HG03521 (cell line): ENCODE data around the gene MRTFA.
"Not testable (repeated sequence)": the region's sequence is repeated elsewhere in the genome, so short reads cannot be mapped to it uniquely, and the experiment has no call there.

ENCODE experiments used
- ATAC-seq: cut with Tn5 transposase; IDR thresholded peaks from one replicate; pipeline ENCODE4 v1.9.1; 2021; ENCODE audit warnings: mild to moderate bottlenecking, moderate library complexity; ENCODE audit not compliant: unreplicated experiment

MRTFA gene

DNA sequence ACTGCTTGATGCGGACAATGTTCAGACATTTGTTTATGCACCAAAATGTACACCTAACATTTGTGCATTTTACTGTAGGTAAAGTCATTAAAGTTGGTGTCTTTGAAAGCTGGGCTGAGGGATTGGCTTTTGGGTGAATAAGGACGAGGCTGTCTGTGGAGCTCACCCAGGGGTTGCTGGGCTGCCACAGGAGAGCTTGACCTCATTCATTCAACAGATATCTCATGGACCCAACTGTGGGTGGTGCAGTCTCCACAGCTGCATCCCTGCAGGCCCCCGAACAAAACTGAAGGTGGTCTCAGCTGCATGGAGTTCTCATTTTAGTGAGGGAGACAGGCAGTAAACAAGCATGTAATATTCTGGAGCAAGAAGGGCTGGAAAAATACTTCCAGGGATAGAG, 233.4 kb downstream of the MRTFA start:
- no peak for ATAC-seq

DNA sequence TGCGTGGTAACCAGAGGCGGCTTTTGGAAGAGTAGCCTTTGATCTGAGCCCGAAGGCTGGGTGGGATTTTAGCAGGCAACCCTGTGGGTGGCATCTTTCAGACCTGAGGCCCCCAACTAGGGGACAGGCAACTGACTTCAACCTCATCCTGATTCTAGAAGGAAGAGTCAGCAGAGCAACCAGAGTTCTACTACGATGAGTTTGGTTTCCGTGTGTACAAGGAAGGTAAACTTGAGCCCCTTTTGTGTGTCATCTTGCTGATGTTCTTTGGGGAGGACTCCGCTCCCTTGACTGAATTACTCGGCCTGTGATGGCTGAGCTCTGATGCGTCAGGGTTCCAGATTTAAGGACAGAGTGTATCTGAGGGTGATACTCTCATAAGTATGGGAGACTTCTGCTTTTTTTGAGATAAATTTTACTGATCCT, 234.5 kb downstream of the MRTFA start:
- ATAC-seq: no peak

DNA sequence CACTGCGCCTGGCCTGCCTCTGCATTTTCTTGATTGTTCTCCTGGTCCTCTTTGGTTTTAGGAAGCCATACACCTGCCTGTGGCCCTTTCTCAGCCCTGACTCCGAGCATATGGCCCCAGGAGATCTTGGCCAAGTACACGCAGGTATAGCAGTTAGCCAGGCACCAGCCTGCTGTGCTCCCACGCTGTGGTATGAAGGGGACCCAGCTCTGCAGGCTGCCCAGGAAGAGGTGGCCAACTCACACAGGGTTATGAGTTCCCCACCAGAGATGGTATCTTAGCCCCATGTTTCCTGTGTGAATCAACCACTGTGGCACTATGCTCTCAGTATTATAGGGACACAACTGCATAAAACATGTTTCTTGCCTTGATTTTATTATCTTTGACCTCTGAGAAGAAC, 235.0 kb downstream of the MRTFA start:
- ATAC-seq: no peak

DNA sequence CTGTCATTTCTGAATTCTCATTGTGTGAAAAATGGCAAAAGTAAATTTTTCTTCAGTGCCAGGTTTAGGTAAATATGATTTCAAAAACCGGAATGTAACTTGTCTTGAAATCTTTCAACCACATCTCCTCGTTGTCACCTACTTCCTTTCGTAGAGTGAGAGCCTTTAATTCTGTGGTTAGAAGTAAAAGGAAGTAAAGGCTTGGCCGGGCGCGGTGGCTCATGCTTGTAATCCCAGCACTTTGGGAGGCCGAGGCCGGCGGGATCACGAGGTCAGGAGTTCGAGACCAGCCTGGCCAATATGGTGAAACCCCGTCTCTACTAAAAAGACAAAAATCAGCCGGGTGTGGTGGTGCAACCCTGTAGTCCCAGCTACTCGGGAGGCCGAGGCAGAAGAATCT, 236.4 kb downstream of the MRTFA start:
- no peak for ATAC-seq

DNA sequence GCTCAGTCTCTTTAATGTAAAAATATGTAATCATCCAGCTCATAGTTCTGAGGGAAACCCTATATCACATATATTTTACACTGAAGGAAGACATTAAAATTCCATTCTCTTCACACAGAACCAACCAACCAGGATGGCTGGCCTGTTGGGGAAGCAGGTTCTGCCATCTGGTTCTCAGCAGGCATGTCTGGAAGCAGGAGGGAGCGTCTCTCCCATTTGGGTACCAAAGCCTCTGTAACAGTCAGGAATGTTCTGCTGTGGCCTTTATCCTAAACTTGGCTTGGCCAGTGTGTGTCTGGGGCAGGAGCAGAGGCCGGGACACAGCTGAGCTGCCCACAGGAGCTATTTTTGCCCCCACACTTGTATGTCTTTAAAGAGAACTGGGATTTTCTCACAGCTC, 236.9 kb downstream of the MRTFA start:
- ATAC-seq: no peak

DNA sequence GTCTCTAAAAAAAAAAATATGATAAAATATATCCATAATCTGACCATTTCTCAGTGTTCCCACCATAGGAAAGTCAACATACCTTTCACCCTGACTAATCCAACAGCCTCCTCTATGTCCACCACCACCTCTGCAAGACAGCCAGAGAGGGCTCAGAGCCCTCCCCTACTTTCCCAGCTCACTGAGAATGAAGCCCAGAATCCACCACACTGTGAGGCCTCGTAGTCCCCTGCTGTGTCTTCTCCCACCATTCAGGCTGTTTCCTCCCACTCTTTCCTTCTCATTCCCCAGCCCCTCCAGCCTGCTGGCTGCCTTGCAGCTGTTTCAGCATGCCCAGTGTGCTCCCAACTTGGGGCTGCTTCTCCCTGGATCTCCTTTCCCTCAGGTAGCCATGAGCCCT, 239.1 kb downstream of the MRTFA start:
- ATAC-seq: no peak

DNA sequence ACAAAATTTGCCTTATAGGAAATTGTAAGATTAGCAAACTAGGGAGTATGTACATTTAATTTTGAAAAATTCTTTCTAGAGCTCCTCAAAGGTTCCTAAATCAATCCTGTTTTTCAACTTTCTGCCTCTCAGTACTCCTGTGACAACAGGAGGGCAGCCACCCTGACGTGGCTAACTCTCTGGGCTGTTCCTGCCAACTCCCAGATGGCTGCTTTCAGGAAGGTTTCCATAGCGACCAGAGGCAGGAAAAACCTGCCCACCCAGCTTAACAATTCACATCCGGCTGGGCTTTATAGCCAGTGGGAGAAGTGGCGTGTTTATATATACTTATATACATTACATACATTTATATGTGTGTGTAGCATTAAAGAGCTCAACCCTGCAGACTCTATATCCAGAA, 239.6 kb downstream of the MRTFA start:
- ATAC-seq: no peak

DNA sequence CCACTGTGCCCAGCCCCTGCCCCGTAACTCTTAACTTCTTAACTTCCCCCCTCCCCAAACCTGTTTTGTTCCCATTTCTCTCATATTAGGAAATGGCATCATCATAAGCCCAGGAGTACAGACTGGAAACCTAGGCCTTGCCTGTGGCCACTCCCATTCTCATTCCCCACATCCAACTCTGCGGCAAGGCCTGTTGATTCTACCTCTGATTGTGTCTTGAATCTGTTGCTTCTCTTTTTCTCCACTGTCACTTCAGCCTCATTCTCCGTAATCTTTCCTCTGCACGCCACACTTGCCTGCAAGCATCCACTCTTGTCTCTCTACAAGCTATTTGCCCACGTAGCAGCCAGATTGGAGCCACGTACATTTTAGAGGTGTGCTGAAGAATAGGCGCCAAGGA, 240.9 kb downstream of the MRTFA start:
- ATAC-seq: no peak

DNA sequence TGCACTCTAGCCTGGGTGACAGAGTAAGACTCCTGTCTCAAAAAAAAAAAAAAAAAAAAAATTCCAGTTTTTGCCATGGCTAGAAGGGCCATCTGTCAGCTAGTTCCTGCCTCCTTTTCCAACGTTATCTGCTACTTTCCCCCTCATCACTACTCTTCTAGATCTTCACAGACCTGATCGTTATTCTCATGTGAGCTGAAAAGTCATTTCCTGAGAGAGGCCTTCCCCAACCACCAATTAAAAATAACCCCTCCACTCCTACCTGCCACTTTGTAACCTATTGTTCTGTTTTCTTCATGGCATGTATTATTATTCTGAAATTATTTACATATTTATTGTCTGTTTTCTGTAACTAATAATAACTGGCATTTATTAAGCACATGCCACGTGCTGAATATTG, 241.9 kb downstream of the MRTFA start:
- no peak for ATAC-seq

DNA sequence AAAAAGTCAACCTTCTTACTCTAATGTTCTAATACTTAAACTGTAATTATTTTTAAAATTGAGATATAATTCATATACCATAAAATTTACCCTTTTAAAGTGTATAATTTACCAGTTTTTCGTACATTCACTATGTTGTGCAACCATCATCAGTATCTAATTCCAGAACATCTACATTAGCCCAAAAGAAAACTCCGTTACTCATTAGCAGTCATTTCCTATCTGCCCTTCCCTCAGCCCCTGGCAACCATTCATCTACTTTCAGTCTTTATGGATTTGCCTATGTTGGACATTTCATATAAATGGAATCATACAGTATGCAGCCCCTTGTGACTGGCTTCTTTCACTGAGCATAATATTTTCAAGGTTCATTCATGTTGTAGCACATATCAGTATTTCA, 243.9 kb downstream of the MRTFA start:
- no peak for ATAC-seq

DNA sequence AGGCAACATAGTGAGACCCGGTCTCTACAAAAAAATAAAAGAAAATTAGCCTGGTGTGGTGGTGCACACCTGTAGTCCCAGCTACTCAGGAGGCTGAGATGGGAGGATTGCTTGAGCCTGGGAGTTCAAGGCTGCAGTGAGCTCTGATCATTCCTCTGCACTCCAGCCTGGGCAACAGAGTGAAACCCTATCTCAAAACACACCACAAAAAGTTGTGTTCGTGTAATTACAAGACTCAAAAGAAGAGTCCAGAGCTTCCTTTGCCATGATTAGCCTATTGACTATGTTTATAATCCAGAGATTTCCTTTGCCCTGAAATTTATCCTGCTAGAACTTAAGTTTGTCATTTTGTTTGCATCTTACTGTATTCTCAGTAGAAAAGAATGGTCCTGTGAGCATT, 245.1 kb downstream of the MRTFA start:
- ATAC-seq: no peak

DNA sequence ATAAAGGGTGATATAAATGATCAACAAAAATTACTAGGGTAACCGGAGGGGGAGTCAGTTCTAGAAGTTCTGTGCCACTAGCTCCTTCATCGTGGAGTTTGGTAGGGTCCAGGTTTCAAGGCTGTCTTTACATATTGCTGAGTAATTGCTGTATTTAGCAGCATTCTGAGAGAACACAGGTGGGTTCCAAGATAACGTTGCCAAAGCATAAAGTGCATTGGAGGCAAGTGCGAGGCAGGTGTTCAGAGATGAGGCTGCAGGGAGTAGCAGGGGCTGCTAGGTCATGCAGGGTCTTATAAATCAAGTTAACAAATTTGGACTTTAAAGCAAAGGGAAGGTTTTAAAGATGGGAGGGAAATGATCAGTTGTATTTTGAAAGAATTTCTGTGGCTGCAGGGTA, 248.3 kb downstream of the MRTFA start:
- no peak for ATAC-seq

DNA sequence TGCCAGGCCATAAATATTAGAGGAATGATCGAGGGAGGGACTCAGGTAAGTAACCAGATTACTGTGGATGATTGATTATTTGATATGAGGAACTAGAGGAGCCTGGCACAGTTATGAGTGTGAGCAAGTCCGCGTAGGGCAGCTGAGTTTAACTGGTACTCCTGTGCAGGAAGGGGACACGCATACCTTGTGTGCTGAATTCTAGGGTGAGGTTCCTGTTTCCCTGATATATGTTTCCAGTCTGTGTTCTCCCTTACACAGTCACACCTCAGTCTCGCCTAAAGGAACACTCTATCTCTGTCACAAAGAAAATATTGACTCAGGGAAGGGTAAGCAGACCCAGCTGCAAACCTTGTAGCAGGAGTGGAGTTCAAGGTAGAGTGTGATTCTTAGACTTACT, 248.8 kb downstream of the MRTFA start:
- ATAC-seq: no peak

DNA sequence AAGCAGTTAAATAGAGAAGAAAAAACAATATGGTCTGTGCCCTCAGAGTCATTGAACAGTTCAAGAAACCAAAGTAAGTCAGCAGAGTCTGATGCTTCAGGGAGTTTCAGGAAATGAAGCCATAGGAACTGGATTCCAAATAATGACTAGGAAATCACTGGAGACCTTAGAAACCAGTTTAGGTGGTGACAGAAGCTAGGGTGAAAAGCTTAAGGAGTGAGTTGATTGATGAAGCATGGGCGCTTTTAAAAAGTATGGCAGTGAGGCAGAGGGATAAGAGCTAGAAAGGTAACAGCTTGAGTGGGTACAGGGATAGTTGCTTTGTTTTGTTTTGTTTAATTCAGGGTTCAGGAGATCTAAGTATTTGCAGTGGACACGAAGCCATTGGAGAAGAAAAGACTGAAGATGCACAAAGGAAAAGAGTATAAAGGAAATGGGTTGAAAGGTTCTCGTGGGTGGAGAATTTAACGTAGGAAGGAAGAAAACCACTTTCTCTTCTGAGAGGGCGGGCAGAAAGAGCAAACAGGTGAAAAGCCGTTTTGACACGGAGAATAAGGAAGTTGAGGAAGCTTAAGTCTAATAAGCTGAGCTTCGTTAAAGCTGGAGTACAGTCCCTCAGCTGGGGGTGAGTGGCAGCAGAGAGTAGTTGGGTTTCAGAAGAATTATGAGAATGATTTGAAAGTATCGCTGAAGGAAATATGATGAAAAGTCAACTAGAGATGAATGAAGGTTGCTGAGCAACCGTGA, 251.3 kb downstream of the MRTFA start:
- no peak for ATAC-seq

DNA sequence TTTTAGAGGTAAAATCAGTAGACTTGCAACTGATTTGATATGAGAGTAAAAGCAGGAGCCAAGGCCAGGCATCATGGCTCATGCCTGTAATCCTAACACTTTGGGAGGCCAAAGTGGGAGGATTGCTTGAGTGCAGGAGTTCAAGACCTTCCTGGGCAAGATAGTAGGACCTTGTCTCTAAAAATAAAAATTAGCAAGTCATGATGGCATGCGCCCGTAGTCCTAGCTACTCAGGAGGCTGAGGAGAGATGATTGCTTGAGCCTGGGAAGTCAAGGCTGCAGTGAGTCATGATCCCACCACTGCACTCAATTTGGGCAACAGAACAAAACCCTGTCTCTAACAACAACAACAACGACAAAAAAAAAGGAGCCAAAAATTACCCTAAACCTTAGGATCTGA, 252.6 kb downstream of the MRTFA start:
- no peak for ATAC-seq

DNA sequence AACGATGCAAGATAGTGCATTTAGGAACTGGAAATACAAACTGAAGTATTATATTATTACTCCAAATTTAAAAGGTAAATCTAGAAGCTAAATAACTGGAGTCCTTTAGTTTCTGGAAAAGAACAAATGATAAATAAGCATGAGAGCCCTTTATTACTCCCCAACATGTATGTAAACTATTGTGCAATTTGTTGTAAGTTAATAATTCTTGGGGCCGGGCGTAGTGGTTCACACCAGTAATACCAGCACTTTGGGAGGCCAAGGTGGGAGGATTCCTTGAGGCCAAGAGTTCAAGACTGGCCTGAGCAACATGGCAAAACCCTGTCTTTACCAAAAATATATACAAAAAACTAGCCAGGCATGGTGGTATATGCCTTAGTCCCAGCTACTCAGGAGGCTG, 255.1 kb downstream of the MRTFA start:
- ATAC-seq: no peak

DNA sequence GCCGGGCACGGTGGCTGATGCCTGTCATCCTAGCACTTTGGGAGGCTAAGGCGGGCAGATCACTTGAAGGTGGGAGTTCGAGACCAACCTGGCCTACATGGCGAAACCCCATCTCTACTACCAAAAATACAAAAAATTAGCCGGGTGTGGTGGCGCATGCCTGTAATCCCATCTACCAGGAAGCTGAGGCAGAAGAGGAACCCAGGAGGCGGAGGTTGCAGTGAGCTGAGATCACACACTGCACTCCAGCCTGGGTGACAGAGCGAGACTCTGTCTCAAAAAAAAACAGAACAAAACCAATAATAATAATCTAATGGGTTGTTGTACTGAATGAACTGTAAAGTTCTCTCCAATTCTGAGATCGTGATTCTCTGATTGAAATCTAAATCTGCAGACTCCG, 258.1 kb downstream of the MRTFA start:
- not testable (repeated sequence) for ATAC-seq

DNA sequence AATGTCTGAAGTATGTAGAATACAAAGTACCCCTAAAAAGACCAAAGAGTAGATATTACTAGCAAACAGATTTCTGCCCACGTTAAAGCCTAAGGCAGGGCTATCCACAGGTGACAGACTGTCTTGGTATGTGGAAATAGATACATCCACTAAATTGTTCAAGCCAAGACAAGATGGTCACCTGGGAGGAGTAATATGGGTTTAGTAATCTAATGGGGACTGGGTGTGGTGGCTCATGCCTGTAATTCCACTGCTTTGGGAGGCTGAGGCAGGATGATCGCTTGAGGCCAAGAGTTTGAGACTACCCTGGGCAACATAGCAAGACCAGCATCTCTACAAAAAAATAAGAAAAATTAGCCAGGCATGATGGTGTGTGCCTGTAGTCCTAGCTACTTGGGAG, 258.6 kb downstream of the MRTFA start:
- no peak for ATAC-seq

DNA sequence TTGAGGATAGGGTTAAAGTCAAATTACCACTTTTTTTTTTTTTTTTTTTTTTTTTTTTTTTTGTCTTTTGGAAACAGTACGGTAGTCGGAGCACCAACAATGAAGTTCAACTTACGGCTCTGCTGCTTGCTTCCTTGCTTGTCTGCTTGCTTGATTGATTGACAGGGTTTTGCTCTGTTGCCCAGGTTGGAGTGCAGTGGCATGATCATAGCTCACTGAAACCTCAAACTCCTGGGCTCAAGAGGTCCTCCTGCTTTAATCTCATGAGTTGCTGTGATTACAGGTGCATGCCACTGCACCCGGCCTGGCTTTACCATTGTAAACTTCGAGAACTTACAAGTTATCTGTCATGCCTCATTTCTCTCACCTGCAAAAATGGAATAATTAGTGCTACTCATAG, 260.4 kb downstream of the MRTFA start:
- ATAC-seq: no peak

DNA sequence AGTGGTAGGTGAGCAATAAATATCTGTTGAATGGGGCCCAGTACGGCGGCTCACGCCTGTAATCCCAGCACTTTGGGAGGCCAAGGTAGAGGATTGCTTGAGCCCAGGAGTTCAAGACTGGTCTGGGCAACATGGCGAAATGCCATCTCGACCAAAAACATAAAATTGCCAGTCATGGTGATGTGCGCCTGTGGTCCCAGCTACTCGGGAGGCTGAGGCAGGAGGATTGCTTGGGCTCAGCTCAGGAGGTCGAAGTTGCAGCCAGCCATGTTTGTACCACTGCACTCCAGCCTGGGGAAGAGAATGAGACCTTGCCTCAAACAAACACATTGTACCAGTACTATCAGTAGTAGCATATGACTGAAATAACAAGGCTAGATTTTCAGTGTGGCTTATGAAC, 262.0 kb downstream of the MRTFA start:
- ATAC-seq: no peak

DNA sequence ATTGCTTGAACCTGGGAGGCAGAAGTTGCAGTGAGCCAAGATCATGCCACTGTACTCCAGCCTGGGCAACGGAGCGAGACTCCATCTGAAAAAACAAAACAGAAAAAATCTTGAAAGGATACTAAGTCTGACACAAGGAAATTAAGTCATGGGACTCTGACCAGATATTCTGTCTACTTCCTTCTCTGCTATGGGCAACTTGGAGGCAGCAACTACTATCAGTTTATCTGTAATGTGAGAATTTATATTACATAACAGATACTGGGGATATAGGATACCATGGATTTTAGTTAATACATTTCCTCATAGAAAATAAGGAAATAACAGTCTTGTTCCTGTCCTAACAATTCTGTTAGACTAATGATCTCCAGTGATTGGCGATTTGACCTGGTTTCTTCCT, 267.7 kb downstream of the MRTFA start:
- no peak for ATAC-seq

DNA sequence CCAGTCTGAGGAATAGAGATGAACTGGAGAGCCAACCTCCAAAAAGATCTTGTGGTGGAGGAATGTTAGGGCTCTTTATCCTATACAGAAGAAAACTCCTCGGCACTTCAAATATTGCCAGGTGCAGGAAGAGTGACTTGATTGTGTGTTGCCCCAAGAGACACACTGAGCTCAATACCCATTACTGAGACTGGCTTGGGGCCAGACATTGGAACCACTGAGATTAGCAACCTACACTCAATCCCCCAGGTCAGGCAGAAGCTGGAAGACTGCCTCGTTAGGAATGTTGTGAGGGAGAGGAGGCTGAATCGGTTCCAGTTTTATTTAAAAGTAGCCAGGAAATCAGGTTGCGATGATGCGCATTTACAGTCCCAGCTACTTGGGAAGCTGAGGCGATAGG, 268.5 kb downstream of the MRTFA start:
- no peak for ATAC-seq

DNA sequence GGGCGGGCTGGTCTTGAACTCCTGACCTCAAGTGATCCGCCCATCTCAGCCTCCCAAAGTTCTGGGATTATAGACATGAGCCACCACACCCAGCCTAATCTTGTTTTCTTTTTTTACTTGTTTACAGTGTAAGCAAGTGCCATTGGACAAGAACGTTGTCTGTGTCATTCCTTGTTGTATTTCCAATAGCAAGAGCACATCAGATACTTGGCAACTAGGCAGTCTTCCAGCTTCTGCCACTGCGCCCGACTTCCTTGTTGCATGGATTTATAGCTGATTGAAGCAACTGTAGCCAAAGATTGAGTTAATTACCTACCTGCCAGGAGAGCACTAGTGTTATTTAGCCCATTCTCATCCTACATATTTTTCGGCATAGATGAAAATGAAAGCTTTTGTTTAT, 269.2 kb downstream of the MRTFA start:
- no peak for ATAC-seq
